Thoracic aorta endothelial cell (primary cell): ENCODE measurements around the gene FAM53A. TPM values are rescaled to one million over a fixed set of nuclear protein-coding genes. Genes with fewer than 3 reads are reported as not detected.

ENCODE experiments used
- small RNA-seq: library from RNA; depleted of rRNA; stranded (forward); fragments of <200 nt; gene quantifications from one replicate; pipeline ENCODE3, GENCODE V24; 2012
- total RNA-seq: library from RNA; depleted of rRNA; stranded (reverse); fragments of >200 nt; gene quantifications from 2 replicates; pipeline ENCODE4 v1.2.3, GENCODE V29; 2012

The FAM53A gene, protein sequence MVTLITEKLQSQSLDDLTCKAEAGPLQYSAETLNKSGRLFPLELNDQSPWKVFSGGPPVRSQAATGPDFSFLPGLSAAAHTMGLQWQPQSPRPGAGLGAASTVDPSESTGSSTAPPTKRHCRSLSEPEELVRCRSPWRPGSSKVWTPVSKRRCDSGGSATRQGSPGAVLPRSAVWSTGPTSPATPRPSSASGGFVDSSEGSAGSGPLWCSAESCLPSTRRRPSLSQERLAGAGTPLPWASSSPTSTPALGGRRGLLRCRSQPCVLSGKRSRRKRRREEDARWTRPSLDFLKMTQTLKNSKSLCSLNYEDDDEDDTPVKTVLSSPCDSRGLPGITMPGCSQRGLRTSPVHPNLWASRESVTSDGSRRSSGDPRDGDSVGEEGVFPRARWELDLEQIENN
- 1.3 and 1.6 TPM in 2 replicates for total RNA-seq

GRCh38 chr4:1683736-1684505 lies at the start of gene FAM53A:
FAM53A (minus strand) TSS chr4:1684313; CDS start chr4:1668741, 15,572 bp downstream.

DNA sequence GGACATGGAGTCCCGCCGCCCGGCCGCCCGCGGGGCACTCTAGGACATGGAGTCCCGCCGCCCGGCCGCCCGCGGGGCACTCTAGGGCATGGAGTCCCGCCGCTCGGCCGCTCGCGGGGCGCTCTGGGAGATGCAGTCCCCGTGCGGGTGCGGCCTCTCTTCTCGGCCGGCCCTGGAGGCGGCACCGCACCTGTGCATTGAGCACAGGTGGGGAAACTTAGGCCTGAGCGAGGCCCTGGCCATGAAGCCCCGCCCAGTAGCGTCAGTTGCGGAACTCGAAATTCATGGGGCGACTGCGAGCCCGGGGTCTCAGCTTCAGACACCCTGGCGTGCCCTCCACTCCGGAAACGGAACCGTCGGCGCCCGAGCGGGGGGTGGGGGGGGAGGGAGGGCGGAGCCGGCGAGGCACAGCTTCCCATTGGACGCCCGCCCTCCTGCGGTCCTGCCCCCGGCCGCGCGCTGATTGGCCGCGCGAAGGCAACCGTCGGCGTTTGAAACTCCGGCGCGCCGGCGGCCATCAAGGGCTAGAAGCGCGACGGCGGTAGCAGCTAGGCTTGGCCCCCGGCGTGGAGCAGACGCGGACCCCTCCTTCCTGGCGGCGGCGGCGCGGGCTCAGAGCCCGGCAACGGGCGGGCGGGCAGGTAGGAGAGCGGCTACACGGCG lies 37.0 kb upstream of the FAM53A start, which contains the start of the genes TACC3 and TMEM129:
TACC3 (plus strand) TSS at position 519 of the 663 bp plus-strand sequence. CDS start 1,901 bp downstream, outside the sequence.
TMEM129 (minus strand) TSS at position 321 of the 663 bp plus-strand sequence. CDS start 486 bp downstream, outside the sequence.

DNA sequence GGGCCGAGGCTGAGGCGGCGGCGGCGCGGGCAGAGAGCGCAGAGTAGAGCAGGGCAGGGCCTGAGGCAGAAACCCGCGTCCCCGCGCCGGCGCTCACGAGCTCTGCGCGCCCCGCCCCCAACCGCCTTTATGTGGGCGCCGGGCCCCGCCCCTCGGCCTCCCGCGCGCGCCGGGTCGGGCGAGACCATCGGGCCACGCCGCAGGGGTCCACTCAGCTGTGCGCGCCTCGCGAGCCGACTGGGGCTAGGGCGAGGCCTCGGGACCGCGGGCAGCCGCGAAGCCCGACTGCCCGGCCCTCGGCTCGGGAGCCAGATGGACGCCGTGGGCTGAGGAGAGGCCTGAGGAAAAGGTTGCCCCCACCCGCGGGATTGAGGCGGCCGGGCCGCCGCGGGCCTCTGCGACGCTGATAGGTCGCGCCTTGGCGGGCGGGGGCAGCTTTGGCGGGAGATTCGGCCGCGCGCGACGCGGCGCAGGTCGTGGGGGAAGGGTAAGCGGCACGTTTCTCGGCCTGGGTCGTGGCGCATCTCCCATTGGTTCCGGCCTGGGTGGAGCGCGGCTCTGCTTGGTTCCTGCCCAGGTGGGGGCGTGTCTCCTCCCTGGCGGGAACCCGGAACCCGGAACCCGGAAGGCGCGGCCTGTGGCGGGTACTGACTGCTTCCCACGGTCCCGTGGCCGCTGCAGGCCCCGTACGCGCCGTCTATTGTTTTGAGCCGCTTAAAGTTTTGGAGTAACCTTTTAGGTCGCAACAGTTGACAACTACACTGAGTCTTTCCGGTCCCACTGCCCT lies 28.3 kb upstream of the FAM53A start, which contains the start of gene SLBP:
SLBP (minus strand) TSS at position 104 of the 787 bp plus-strand sequence. CDS start 131 bp downstream, outside the sequence.

Small RNA genes lying within 50 kb of the gene (small RNA-seq; reads per million reads assigned to genes)
- gene RF00019, result not detected

Other genes starting within 250 kb of the FAM53A start
- 86.2 and 89.0 TPM in 2 replicates for gene SLBP, start 28.0 kb upstream of the FAM53A start, total RNA-seq
- gene TMEM129, start 37.0 kb upstream of the FAM53A start, total RNA-seq, result 14.6 and 21.3 TPM in 2 replicates
- 37.4 and 49.9 TPM in 2 replicates for gene TACC3, start 37.2 kb upstream of the FAM53A start, total RNA-seq
- 0.29 and 0.53 TPM in 2 replicates for gene FGFR3, start 109.0 kb upstream of the FAM53A start, total RNA-seq
- gene LETM1, start 171.8 kb upstream of the FAM53A start, total RNA-seq, result 79.4 and 98.5 TPM in 2 replicates
- gene NSD2, start 187.1 kb upstream of the FAM53A start, total RNA-seq, result 127 and 148 TPM in 2 replicates